CD4-positive, alpha-beta T cell (primary cell): ENCODE data around the gene SERPINE2. TPM values are rescaled to one million over a fixed set of nuclear protein-coding genes. Genes with fewer than 3 reads are reported as not detected.

Experiments
- ATAC-seq: fragments of 200-7000 bp; cut with Tn5 transposase; one replicate; pipeline ENCODE4 v1.10.0; 2022; ENCODE audit warnings: mild to moderate bottlenecking; ENCODE audit not compliant: poor library complexity
- CTCF ChIA-PET: fragments of 350-600 bp; sonication (Branson Sonifier 250); formaldehyde crosslinking; loops from one replicate; lab custom pipeline; 2021; ENCODE audit warnings: antibody characterized with exemption, inconsistent platforms; lab: Charles Lee
- POLR2A ChIA-PET: fragments of 350-600 bp; sonication (Branson Sonifier 250); formaldehyde crosslinking; loops from one replicate; lab custom pipeline; 2021; ENCODE audit warnings: antibody characterized with exemption, inconsistent platforms; lab: Charles Lee
- DNase-seq, 14 experiments: peaks; one replicate each; pipeline ENCODE4 v3.0.0-alpha.2; 2013 to 2020; ENCODE audit warnings: mixed read lengths in 2 of 14
- H3K27ac ChIP-seq, 2 donors: one replicate each; pipeline versions ENCODE4 v1.5.1 to v1.7.0; 2013; ENCODE audit warnings: low read length in 2 of 2, low read depth in 1 of 2, mild to moderate bottlenecking in 1 of 2
- H3K27me3 ChIP-seq, 2 experiments: 1 replicate in 1 of 2; 2 replicates in 1 of 2; pipeline versions ENCODE4 v1.6.1 to v1.7.0; 2013; ENCODE audit warnings: low read length in 2 of 2, control low read depth in 1 of 2, mild to moderate bottlenecking in 1 of 2, moderate library complexity in 1 of 2; ENCODE audit not compliant: insufficient read depth in 2 of 2, control insufficient read depth in 1 of 2
- H3K36me3 ChIP-seq: one replicate; pipeline ENCODE4 v1.6.1; 2013; ENCODE audit warnings: low read length, control low read depth; ENCODE audit not compliant: insufficient read depth
- H3K4me1 ChIP-seq: one replicate; pipeline ENCODE4 v1.6.1; 2013; ENCODE audit warnings: low read length, control low read depth; ENCODE audit not compliant: insufficient read depth
- H3K4me3 ChIP-seq: one replicate; pipeline ENCODE4 v1.5.1; 2013; ENCODE audit warnings: mild to moderate bottlenecking, low read length, moderate library complexity
- H3K9me3 ChIP-seq, 2 experiments: 1 replicate in 1 of 2; 2 replicates in 1 of 2; pipeline versions ENCODE4 v1.6.1 to v1.7.0; 2013; ENCODE audit warnings: low read length in 2 of 2, mild to moderate bottlenecking in 2 of 2, control low read depth in 1 of 2, moderate library complexity in 1 of 2; ENCODE audit not compliant: control insufficient read depth in 1 of 2, insufficient read depth in 1 of 2
- H3K27ac Mint-ChIP-seq: one replicate; pipeline ENCODE4 v1.8.0; 2020; ENCODE audit warnings: mixed read lengths
- H3K27me3 Mint-ChIP-seq: one replicate; pipeline ENCODE4 v1.8.0; 2021; ENCODE audit warnings: mixed read lengths
- H3K36me3 Mint-ChIP-seq: one replicate; pipeline ENCODE4 v1.8.0; 2021; ENCODE audit warnings: low read depth, mixed read lengths
- H3K4me1 Mint-ChIP-seq: one replicate; pipeline ENCODE4 v1.8.0; 2021; ENCODE audit warnings: low read depth, mixed read lengths
- H3K4me3 Mint-ChIP-seq: one replicate; pipeline ENCODE4 v1.8.0; 2020; ENCODE audit warnings: mild to moderate bottlenecking, mixed read lengths
- H3K9me3 Mint-ChIP-seq: one replicate; pipeline ENCODE4 v1.8.0; 2020; ENCODE audit warnings: mixed read lengths
- CTCF ChIP-seq: fragments of 200-600 bp; IDR thresholded peaks from one replicate; pipeline ENCODE4 v1.8.0; 2022; ENCODE audit warnings: antibody characterized with exemption, mild to moderate bottlenecking
- intact Hi-C, 2 experiments: fragments of 100-400 bp; cut with DNase I in 1 of 2; cut with micrococcal nuclease in 1 of 2; formaldehyde crosslinking; loops; one replicate each; pipeline versions ENCODE4 v1.15.1 to v1.9.0; 2023 to 2025; cut with DNase I, micrococcal nuclease
- total RNA-seq, 174 experiments: library from RNA in 2 of 174; stranded (reverse) in 2 of 174; gene quantifications; one replicate each; pipeline ENCODE4 v1.2.3 and lab custom pipeline; 2021 to 2026

SERPINE2 gene
- total RNA-seq, 2 experiments from 2014 or later, result 5.1 to 7.3 TPM

GRCh38 chr2:224031358-224031970 is 7.6 kb downstream of the SERPINE2 start:
- ChIA-PET POLR2A (no interaction called here), CTCF (no interaction called here)
- no peak for TF ChIP-seq CTCF
- H3K4me3 ChIP-seq, result no peak overlapping the region
- DNase-seq (no peak), ATAC-seq (no peak)
- Mint-ChIP-seq H3K9me3 (no peaks in the 10 kb centered on the region), H3K27ac (peak overlapping the region; percentile 58), H3K27me3 (peaks cover 21% of the 10 kb centered on the region), H3K4me1 (peaks cover 48% of the 10 kb centered on the region), H3K4me3 (no peak overlapping the region), H3K36me3 (no peaks in the 10 kb centered on the region)
- peaks cover 0 to 3% of the 10 kb centered on the region in 2 experiments for H3K27me3 ChIP-seq
- H3K36me3 ChIP-seq, result no peaks in the 10 kb centered on the region
- intact Hi-C loops, result no loop called here
- no peak overlapping the region for H3K27ac ChIP-seq
- no peaks in the 10 kb centered on the region for H3K9me3 ChIP-seq
- peaks cover 17% of the 10 kb centered on the region for H3K4me1 ChIP-seq

- peaks cover 0 to 3% of the 10 kb centered on the region in 2 experiments for H3K27me3 ChIP-seq
- peaks cover 23% of the 10 kb centered on the region for H3K4me1 ChIP-seq
- H3K36me3 Mint-ChIP-seq, result no peaks in the 10 kb centered on the region
- H3K4me3 Mint-ChIP-seq, result no peak overlapping the region
- H3K27me3 Mint-ChIP-seq, result peaks cover 16% of the 10 kb centered on the region
- H3K9me3 Mint-ChIP-seq, result no peaks in the 10 kb centered on the region
- H3K4me3 ChIP-seq, result no peak overlapping the region
- ChIA-PET POLR2A (no interaction called here), CTCF (no interaction called here)
- no peak overlapping the region for H3K27ac Mint-ChIP-seq
- H3K27ac ChIP-seq, result no peak overlapping the region
- peaks cover 54% of the 10 kb centered on the region for H3K4me1 Mint-ChIP-seq
- DNase-seq (no peak), ATAC-seq (no peak)
- no peaks in the 10 kb centered on the region for H3K36me3 ChIP-seq
- H3K9me3 ChIP-seq, result no peaks in the 10 kb centered on the region
- TF ChIP-seq CTCF, result no peak
- intact Hi-C loops, result no loop called here
Measured at GRCh38 chr2:224030786-224031185, 8.3 kb downstream of the SERPINE2 start.

- ATAC-seq, result no peak
- Histone ChIP-seq H3K27ac (no peak overlapping the region), H3K4me1 (peaks cover 32% of the 10 kb centered on the region), H3K27me3 (peaks cover 0 to under 1% of the 10 kb centered on the region in 2 experiments), H3K9me3 (no peaks in the 10 kb centered on the region), H3K36me3 (no peaks in the 10 kb centered on the region), H3K4me3 (no peak overlapping the region)
- DNase-seq, result no peak
- Mint-ChIP-seq H3K36me3 (no peaks in the 10 kb centered on the region), H3K27ac (no peak overlapping the region), H3K4me1 (peaks cover 63% of the 10 kb centered on the region), H3K27me3 (peaks cover 10% of the 10 kb centered on the region), H3K4me3 (no peak overlapping the region), H3K9me3 (no peaks in the 10 kb centered on the region)
- ChIA-PET CTCF (no interaction called here), POLR2A (no interaction called here)
- no peak for TF ChIP-seq CTCF
- intact Hi-C loops, result no loop called here
Measured at GRCh38 chr2:224029876-224030275, 9.2 kb downstream of the SERPINE2 start.
